ENCODE results near the gene WIPI1. TPM values are rescaled to one million over a fixed set of nuclear protein-coding genes. Genes with fewer than 3 reads are reported as not detected.

Gene WIPI1
- polyA plus RNA-seq, 1 donor (not counting 4 experiments of a cell fraction or from before 2014, with no cell fraction given), result 49.4 TPM

GRCh38 chr17:68450801-68451200, 6.5 kb downstream of the WIPI1 start:
- dilution Hi-C loops (cut with MboI; ENCODE audit: extremely low pct_ligation_motif_present, low sequenced_read_pairs), result no loop called here
- no peak overlapping the region for H3K9ac ChIP-seq (ENCODE audit: control insufficient read depth, extremely low read depth, insufficient read depth, low read length)
- no peaks in the 10 kb centered on the region for H3K9me1 ChIP-seq (ENCODE audit: control insufficient read depth, extremely low read depth, insufficient read depth, low read length)
- no peaks in the 10 kb centered on the region for H3K27me3 ChIP-seq (ENCODE audit: control insufficient read depth, extremely low read depth, insufficient read depth, low read length)
- TF ChIP-seq EZH2 (IDR thresholded peaks at IDR 0.05; ENCODE audit: low read length) (no peak), CTCF (optimal IDR thresholded peaks at IDR 0.05 in 1 of 3, IDR thresholded peaks at IDR 0.05 in 1 of 3, conservative IDR thresholded peaks at IDR 0.05 in 1 of 3; ENCODE audit: extremely low read depth in 1 of 3, insufficient read depth in 2 of 3, low read length in 3 of 3) (no peak)
- H3K36me3 ChIP-seq (ENCODE audit: control insufficient read depth in 2 of 2, extremely low read depth in 1 of 2, insufficient read depth in 2 of 2, low read length in 2 of 2), result peaks cover 7 to 29% of the 10 kb centered on the region in 2 experiments
- DNase-seq (ENCODE audit: low read depth, low spot score) (no peak), FAIRE-seq (no peak)
- no peak overlapping the region for H3K4me3 ChIP-seq (ENCODE audit: control insufficient read depth in 2 of 3, extremely low read depth in 1 of 3, insufficient read depth in 2 of 3, low read depth in 1 of 3, low read length in 3 of 3)
- peaks cover 9% of the 10 kb centered on the region for H3K79me2 ChIP-seq (ENCODE audit: control insufficient read depth, insufficient read depth, low read length)
- H3K4me1 ChIP-seq (ENCODE audit: control insufficient read depth, extremely low read depth, insufficient read depth, low read length), result peaks cover 13% of the 10 kb centered on the region
- H2AFZ ChIP-seq (ENCODE audit: control insufficient read depth, low read length), result no peak overlapping the region
- H3K27ac ChIP-seq (ENCODE audit: control insufficient read depth, insufficient read depth, low read length), result no peak overlapping the region
- no peaks in the 10 kb centered on the region for H3K9me3 ChIP-seq (ENCODE audit: control insufficient read depth, low read depth, low read length)
- H3K4me2 ChIP-seq (ENCODE audit: control insufficient read depth, extremely low read depth, insufficient read depth, low read depth, low read length), result no peak overlapping the region
- H4K20me1 ChIP-seq (ENCODE audit: control insufficient read depth, extremely low read depth, insufficient read depth, low read length), result no peaks in the 10 kb centered on the region

GRCh38 chr17:68450391-68450790, 6.9 kb downstream of the WIPI1 start:
- H3K9me3 ChIP-seq (ENCODE audit: control insufficient read depth, low read depth, low read length), result no peaks in the 10 kb centered on the region
- DNase-seq (ENCODE audit: low read depth, low spot score) (no peak), FAIRE-seq (no peak)
- H3K9me1 ChIP-seq (ENCODE audit: control insufficient read depth, extremely low read depth, insufficient read depth, low read length), result no peaks in the 10 kb centered on the region
- no peak overlapping the region for H3K9ac ChIP-seq (ENCODE audit: control insufficient read depth, extremely low read depth, insufficient read depth, low read length)
- peaks cover 9% of the 10 kb centered on the region for H3K79me2 ChIP-seq (ENCODE audit: control insufficient read depth, insufficient read depth, low read length)
- dilution Hi-C loops (cut with MboI; ENCODE audit: extremely low pct_ligation_motif_present, low sequenced_read_pairs), result no loop called here
- peaks cover 7 to 32% of the 10 kb centered on the region in 2 experiments for H3K36me3 ChIP-seq (ENCODE audit: control insufficient read depth in 2 of 2, extremely low read depth in 1 of 2, insufficient read depth in 2 of 2, low read length in 2 of 2)
- H3K4me1 ChIP-seq (ENCODE audit: control insufficient read depth, extremely low read depth, insufficient read depth, low read length), result peaks cover 9% of the 10 kb centered on the region
- H3K4me3 ChIP-seq (ENCODE audit: control insufficient read depth in 2 of 3, extremely low read depth in 1 of 3, insufficient read depth in 2 of 3, low read depth in 1 of 3, low read length in 3 of 3), result no peak overlapping the region
- H3K27ac ChIP-seq (ENCODE audit: control insufficient read depth, insufficient read depth, low read length), result no peak overlapping the region
- no peaks in the 10 kb centered on the region for H4K20me1 ChIP-seq (ENCODE audit: control insufficient read depth, extremely low read depth, insufficient read depth, low read length)
- TF ChIP-seq CTCF (optimal IDR thresholded peaks at IDR 0.05 in 1 of 3, IDR thresholded peaks at IDR 0.05 in 1 of 3, conservative IDR thresholded peaks at IDR 0.05 in 1 of 3; ENCODE audit: extremely low read depth in 1 of 3, insufficient read depth in 2 of 3, low read length in 3 of 3), result no peak
- TF ChIP-seq EZH2 (IDR thresholded peaks at IDR 0.05; ENCODE audit: low read length), result no peak
- H3K27me3 ChIP-seq (ENCODE audit: control insufficient read depth, extremely low read depth, insufficient read depth, low read length), result no peaks in the 10 kb centered on the region
- no peak overlapping the region for H3K4me2 ChIP-seq (ENCODE audit: control insufficient read depth, extremely low read depth, insufficient read depth, low read depth, low read length)
- H2AFZ ChIP-seq (ENCODE audit: control insufficient read depth, low read length), result no peak overlapping the region

Data from keratinocyte (primary cell).